Erythroblast (primary cell): Measurements from ENCODE around the gene TBC1D1.

Experiments used
- GATA1 ChIP-seq: IDR thresholded peaks from 2 replicates; pipeline ENCODE4 v1.6.1; 2011; ENCODE audit warnings: low read depth, mild to moderate bottlenecking, control low read depth, low read length, moderate library complexity
- POLR2A ChIP-seq: IDR thresholded peaks from 2 replicates; pipeline ENCODE4 v1.6.1; 2011; ENCODE audit warnings: mild to moderate bottlenecking, low read length

DNA sequence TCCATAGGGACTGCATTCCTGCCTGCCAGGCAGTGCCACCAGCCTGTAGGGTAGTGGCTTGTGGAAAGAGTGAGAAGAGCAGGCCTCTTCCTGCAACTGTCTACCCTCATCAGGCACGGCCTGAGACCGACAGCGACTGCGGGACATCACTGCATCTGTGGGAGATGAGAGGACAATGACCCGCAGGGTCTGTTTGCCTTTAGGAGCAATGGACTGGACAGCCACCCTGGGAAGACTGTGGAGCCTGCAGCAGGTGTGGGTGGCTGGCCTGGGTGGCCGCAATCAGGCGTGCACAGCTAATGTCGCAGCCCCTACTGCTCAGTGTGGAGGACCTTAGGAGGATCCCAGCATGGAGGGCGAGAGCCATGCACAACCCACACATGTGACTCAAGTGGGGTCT, 297.3 kb downstream of the TBC1D1 start:
- TF ChIP-seq POLR2A (no peak), GATA1 (no peak)
